GM12873 (cell line): ENCODE measurements around the gene LRRC59.
A peak's percentile ranks its signal among the peaks of the same experiment; 100 is the strongest.

ENCODE experiments used
- CTCF ChIP-seq: IDR thresholded peaks from 2 replicates; pipeline ENCODE4 v1.5.1; 2012; ENCODE audit warnings: low read depth, mild to moderate bottlenecking, moderate library complexity, low read length, control low read depth; ENCODE audit not compliant: insufficient read depth; ENCODE audit errors: missing control alignments

Gene LRRC59

DNA sequence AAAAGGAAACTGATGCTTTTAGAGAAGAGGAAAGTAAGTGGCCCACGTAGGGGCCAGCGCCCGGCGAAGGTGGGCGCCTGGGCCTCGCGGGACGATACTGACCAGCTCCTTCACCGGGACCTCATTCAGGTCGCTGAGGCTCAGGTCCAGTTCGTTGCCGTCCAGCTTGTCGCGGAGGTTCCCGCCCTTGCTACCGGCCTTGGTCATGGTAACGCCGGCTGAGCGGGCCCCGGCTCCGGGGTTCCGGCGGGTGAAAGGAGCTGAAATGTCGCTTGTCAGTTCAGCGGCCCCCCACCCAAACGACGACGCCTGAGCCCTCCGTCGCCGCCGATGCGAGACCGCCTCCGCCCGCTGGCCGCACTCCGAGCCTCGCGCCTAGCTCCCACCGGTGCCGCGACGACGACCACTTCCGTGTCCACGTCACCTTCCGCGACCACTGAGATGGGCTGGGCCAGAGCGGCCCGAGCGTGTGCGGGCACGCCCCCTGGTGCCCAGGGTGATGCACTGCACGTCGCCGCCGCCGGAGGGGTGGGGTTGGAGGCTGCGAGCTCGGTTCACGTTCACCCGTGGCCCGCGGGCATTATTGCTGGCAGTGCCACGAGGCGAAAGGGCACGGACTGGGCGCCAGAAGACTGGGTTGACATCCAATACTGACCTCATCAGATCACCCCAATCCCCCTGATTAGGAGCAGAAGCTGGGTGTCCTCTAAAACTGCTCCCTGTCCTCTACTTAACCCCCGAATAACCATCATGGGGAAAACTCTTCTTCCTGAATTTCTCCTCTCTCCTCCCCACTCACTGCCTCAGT lies at the start of gene LRRC59:
LRRC59 (minus strand) TSS at position 413 of the 808 bp plus-strand sequence; CDS start at position 207, 206 bp downstream.
- peak; percentile 99 for TF ChIP-seq CTCF

- TF ChIP-seq CTCF = no peak
These were observed 48.5 kb upstream of the LRRC59 start for GRCh38 chr17:50445730-50446325.

DNA sequence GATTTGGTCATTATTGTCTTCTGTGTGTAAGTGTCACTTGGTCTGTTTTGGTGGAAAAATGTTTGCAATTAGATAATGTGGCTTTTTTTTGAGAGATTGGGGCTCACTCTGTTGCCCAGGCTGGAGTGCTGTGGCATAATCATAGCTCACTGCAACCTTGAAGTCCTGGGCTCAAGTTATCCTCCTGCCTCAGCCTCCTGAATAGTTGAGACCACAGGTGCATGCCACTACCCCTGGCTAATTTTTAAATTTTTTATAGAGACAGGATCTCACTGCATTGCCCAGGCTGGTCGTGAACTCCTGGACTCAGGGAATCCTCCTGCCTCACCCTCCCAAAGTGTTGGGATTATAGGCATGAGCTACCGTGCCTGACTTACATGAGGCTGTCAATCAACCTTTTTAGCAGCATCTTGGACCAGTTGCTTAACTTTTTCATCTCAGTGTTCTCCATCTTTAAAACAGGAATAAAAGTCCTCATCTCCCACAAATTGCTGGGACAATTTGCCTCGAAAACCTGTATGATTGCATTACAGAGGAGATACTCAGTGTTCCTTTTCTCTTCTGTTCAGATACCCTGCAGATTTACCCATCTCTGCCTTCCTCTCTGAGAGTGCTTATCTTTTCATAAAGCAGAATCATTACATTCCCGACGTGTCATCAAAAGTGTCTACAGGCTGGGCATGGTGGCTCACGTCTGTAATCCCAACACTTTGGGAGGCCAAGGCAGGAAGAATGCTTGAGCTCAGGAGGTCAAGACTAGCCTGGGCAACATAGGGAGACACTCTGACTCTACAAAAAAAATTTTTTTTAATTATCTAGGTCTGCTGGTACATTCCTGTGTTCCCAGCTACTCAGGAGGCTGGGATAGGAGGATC lies 47.8 kb upstream of the LRRC59 start:
- no peak for TF ChIP-seq CTCF

GRCh38 chr17:50443505-50443974 lies 46.2 kb upstream of the LRRC59 start:
- TF ChIP-seq CTCF = no peak

GRCh38 chr17:50440838-50441829 lies 43.8 kb upstream of the LRRC59 start:
- TF ChIP-seq CTCF = no peak

GRCh38 chr17:50440172-50440837 lies 43.0 kb upstream of the LRRC59 start:
- no peak for TF ChIP-seq CTCF
